GM19468 (cell line): ENCODE results near the gene GPT2.

Experiments used
- ATAC-seq: cut with Tn5 transposase; IDR thresholded peaks from one replicate; pipeline ENCODE4 v1.9.1; 2021; ENCODE audit warnings: mild to moderate bottlenecking, moderate library complexity, moderate number of reproducible peaks; ENCODE audit not compliant: unreplicated experiment; ENCODE audit errors: extremely low read depth

Gene GPT2

GRCh38 chr16:46895399-46896313, 11.5 kb downstream of the GPT2 start:
- no peak for ATAC-seq

- ATAC-seq = no peak
Observed at GRCh38 chr16:46896314-46896968, 12.3 kb downstream of the GPT2 start.

GRCh38 chr16:46897471-46897870, 13.3 kb downstream of the GPT2 start:
- ATAC-seq = no peak

- no peak for ATAC-seq
Observed at GRCh38 chr16:46898006-46898405, 13.8 kb downstream of the GPT2 start.

GRCh38 chr16:46899443-46900143, 15.4 kb downstream of the GPT2 start:
- no peak for ATAC-seq

GRCh38 chr16:46900455-46901235, 16.5 kb downstream of the GPT2 start:
- ATAC-seq = no peak

- no peak for ATAC-seq
Observed at GRCh38 chr16:46901709-46902108, 17.5 kb downstream of the GPT2 start.

GRCh38 chr16:46903255-46903905, 19.2 kb downstream of the GPT2 start:
- ATAC-seq = no peak

- ATAC-seq = no peak
Observed at GRCh38 chr16:46904471-46904870, 20.3 kb downstream of the GPT2 start.

- no peak for ATAC-seq
Observed at GRCh38 chr16:46906360-46907060, 22.3 kb downstream of the GPT2 start.

- ATAC-seq = no peak
Observed at GRCh38 chr16:46907061-46907774, 23.1 kb downstream of the GPT2 start.

GRCh38 chr16:46908540-46909372, 24.6 kb downstream of the GPT2 start:
- no peak for ATAC-seq

- no peak for ATAC-seq
Observed at GRCh38 chr16:46911038-46911437, 26.9 kb downstream of the GPT2 start.

- ATAC-seq = no peak
Observed at GRCh38 chr16:46911650-46912049, 27.5 kb downstream of the GPT2 start.

GRCh38 chr16:46914556-46915201, 30.5 kb downstream of the GPT2 start:
- no peak for ATAC-seq

GRCh38 chr16:46915483-46916025, 31.4 kb downstream of the GPT2 start:
- ATAC-seq = no peak

- no peak for ATAC-seq
Observed at GRCh38 chr16:46916980-46917379, 32.8 kb downstream of the GPT2 start.
